Islet precursor cell (in vitro differentiated cells): ENCODE measurements around the gene SMG1.

ENCODE experiments used
- DNase-seq: peaks from one replicate; pipeline ENCODE4 v3.0.0-alpha.2; 2018

Gene SMG1

GRCh38 chr16:18842565-18842964, 83.6 kb downstream of the SMG1 start:
- DNase-seq, result no peak

- peak; percentile 19 for DNase-seq
Measured at GRCh38 chr16:18841833-18842525, 84.2 kb downstream of the SMG1 start.

GRCh38 chr16:18839555-18839954, 86.7 kb downstream of the SMG1 start:
- peak; percentile 54 for DNase-seq

- DNase-seq, result no peak
Measured at GRCh38 chr16:18836702-18837101, 89.5 kb downstream of the SMG1 start.

- DNase-seq, result no peak
Measured at GRCh38 chr16:18834864-18835263, 91.3 kb downstream of the SMG1 start.

GRCh38 chr16:18833707-18834505, 92.3 kb downstream of the SMG1 start:
- DNase-seq, result no peak

GRCh38 chr16:18832613-18833012, 93.6 kb downstream of the SMG1 start:
- no peak for DNase-seq

GRCh38 chr16:18832006-18832405, 94.2 kb downstream of the SMG1 start:
- DNase-seq, result no peak

- no peak for DNase-seq
Measured at GRCh38 chr16:18829251-18829650, 97.0 kb downstream of the SMG1 start.

- DNase-seq, result no peak
Measured at GRCh38 chr16:18827890-18828289, 98.3 kb downstream of the SMG1 start.

- no peak for DNase-seq
Measured at GRCh38 chr16:18816286-18816685, 109.9 kb downstream of the SMG1 start.

- no peak for DNase-seq
Measured at GRCh38 chr16:18811925-18812324, 114.3 kb downstream of the SMG1 start.

- no peak for DNase-seq
Measured at GRCh38 chr16:18809165-18809564, 117.0 kb downstream of the SMG1 start.

GRCh38 chr16:18805257-18805773, 120.9 kb downstream of the SMG1 start:
- no peak for DNase-seq

- DNase-seq, result peak; percentile 44
Measured at GRCh38 chr16:18804540-18804939, 121.7 kb downstream of the SMG1 start.

GRCh38 chr16:18803569-18804462, 122.4 kb downstream of the SMG1 start:
- no peak for DNase-seq

- no peak for DNase-seq
Measured at GRCh38 chr16:18802767-18803343, 123.4 kb downstream of the SMG1 start.

- peak; percentile 100 for DNase-seq
Measured at GRCh38 chr16:18801145-18801972, 124.8 kb downstream of the SMG1 start, which contains the start of gene ARL6IP1. Gene ARL6IP1 (minus strand): TSS chr16:18801549. CDS start chr16:18801466, 83 bp downstream.

- DNase-seq, result peak; percentile 68
Measured at GRCh38 chr16:18800775-18801144, 125.4 kb downstream of the SMG1 start.

GRCh38 chr16:18800293-18800692, 125.9 kb downstream of the SMG1 start:
- no peak for DNase-seq

GRCh38 chr16:18799500-18799899, 126.7 kb downstream of the SMG1 start:
- DNase-seq, result no peak

GRCh38 chr16:18797746-18798145, 128.5 kb downstream of the SMG1 start:
- DNase-seq, result no peak
